ENCODE measurements around the gene MYF5.

Gene MYF5

DNA sequence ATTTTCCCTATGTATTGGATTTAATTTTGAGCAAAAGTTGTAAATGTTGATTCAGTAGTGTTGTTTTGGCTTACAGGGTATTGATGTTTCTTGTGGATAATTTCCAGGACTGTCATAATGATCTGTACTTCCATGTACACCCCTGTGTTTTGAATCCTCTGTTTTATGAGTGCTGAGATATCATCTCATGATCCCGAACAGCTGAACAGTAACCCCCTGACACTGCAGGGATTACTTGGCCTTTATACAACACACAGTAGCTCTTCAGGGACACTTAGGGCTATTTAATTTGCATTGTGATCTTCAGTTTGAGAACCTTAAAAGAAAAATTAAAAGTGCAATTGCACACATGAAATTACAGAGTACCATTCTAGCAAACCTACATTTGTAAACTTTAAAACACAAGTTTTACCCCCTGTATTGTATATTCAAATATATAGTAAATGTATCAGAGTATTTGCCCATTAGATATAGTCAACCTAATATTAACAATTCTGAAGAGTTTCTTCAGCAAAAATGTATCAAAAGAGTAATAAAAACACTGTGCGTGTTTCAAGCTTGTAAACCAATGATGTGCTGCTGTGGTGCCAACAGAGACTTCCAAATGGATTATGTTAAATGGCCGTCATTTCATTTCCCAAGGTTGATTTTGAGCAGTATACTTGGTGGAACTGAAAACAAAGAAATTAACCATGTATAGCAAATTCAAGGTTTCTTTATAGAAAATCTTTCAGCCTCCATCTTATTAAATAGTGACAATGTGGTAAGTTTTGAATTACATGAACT lies 37.2 kb upstream of the MYF5 start:
- Mint-ChIP-seq H3K36me3 (ENCODE audit: low read depth) (no peaks in the 10 kb centered on the region), H3K4me3 (no peak overlapping the region), H3K9me3 (no peaks in the 10 kb centered on the region), H3K27ac (peak overlapping the region; percentile 37 to 60 (median 59)), H3K4me1 (peaks cover 46% of the 10 kb centered on the region), H3K27me3 (ENCODE audit: low read depth) (no peaks in the 10 kb centered on the region)
- no peak for TF ChIP-seq CTCF (IDR thresholded peaks at IDR 0.05; ENCODE audit: unreplicated experiment in 3 of 3)

GRCh38 chr12:80681287-80681686 lies 35.4 kb upstream of the MYF5 start:
- H3K36me3 Mint-ChIP-seq (ENCODE audit: low read depth), result no peaks in the 10 kb centered on the region
- TF ChIP-seq CTCF (IDR thresholded peaks at IDR 0.05; ENCODE audit: unreplicated experiment in 3 of 3), result no peak
- peak overlapping the region in 1 of 3 experiments; percentile 33 for H3K27ac Mint-ChIP-seq
- H3K9me3 Mint-ChIP-seq, result peaks cover 3% of the 10 kb centered on the region
- H3K4me1 Mint-ChIP-seq, result peaks cover 39% of the 10 kb centered on the region
- H3K4me3 Mint-ChIP-seq, result no peak overlapping the region
- no peaks in the 10 kb centered on the region for H3K27me3 Mint-ChIP-seq (ENCODE audit: low read depth)

DNA sequence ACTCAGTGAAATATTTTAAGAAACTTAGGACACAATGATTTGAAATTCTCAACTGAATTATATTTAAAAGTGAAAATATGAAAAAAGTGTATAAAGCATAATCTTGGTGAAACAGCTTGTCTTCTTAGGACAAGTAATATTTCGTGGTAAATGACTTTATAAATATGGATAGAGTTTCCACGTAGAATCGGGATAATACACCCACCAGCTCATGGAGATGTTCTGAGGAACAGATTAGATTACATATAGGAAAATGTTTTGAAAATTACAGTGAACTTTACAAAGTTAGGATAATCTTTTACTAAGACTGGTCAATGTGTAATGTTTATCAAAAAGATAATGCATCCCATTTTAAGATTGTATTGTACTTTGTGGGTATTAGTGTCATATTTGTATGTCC lies 34.9 kb upstream of the MYF5 start:
- peak overlapping the region in 1 of 3 experiments; percentile 2 for H3K4me3 Mint-ChIP-seq
- no peaks in the 10 kb centered on the region for H3K36me3 Mint-ChIP-seq (ENCODE audit: low read depth)
- peaks cover 36% of the 10 kb centered on the region for H3K4me1 Mint-ChIP-seq
- peak overlapping the region in 1 of 3 experiments; percentile 33 for H3K27ac Mint-ChIP-seq
- no peak for TF ChIP-seq CTCF (IDR thresholded peaks at IDR 0.05; ENCODE audit: unreplicated experiment in 3 of 3)
- H3K9me3 Mint-ChIP-seq, result peaks cover 8% of the 10 kb centered on the region
- H3K27me3 Mint-ChIP-seq (ENCODE audit: low read depth), result no peaks in the 10 kb centered on the region

DNA sequence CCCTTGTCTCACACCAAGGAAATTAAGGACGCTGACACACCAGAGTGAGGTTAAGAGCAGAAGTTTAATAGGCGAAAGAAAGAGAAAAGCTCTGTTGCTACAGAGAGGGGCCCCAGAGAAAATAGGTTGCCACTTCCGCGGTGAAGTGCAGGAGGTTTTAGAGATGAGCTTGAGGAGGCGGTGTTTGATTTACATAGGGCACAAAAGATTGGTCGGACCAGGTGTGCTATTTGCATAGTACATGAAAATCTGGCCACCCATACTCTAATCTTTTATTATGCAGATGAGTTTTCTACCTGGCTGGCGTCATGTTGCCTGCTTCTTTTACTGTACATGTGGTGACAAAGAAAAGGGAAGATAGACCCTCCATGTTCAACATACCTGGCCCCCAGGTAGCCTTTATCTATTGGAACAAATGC lies 32.6 kb upstream of the MYF5 start:
- Mint-ChIP-seq H3K27ac (no peak overlapping the region), H3K36me3 (ENCODE audit: low read depth) (no peaks in the 10 kb centered on the region), H3K4me3 (no peak overlapping the region), H3K27me3 (ENCODE audit: low read depth) (no peaks in the 10 kb centered on the region), H3K9me3 (peaks cover 11% of the 10 kb centered on the region), H3K4me1 (peaks cover 20% of the 10 kb centered on the region)
- no peak for TF ChIP-seq CTCF (IDR thresholded peaks at IDR 0.05; ENCODE audit: unreplicated experiment in 3 of 3)

GRCh38 chr12:80690090-80690489 lies 26.6 kb upstream of the MYF5 start:
- TF ChIP-seq CTCF (IDR thresholded peaks at IDR 0.05; ENCODE audit: unreplicated experiment in 3 of 3), result no peak
- no peak overlapping the region for H3K27ac Mint-ChIP-seq
- no peaks in the 10 kb centered on the region for H3K27me3 Mint-ChIP-seq (ENCODE audit: low read depth)
- H3K4me3 Mint-ChIP-seq, result no peak overlapping the region
- no peaks in the 10 kb centered on the region for H3K36me3 Mint-ChIP-seq (ENCODE audit: low read depth)
- no peaks in the 10 kb centered on the region for H3K4me1 Mint-ChIP-seq
- H3K9me3 Mint-ChIP-seq, result peaks cover 11% of the 10 kb centered on the region

- Mint-ChIP-seq H3K27me3 (ENCODE audit: low read depth) (no peaks in the 10 kb centered on the region), H3K27ac (no peak overlapping the region), H3K9me3 (peaks cover 10% of the 10 kb centered on the region), H3K36me3 (ENCODE audit: low read depth) (no peaks in the 10 kb centered on the region), H3K4me1 (no peaks in the 10 kb centered on the region), H3K4me3 (no peak overlapping the region)
- TF ChIP-seq CTCF (IDR thresholded peaks at IDR 0.05; ENCODE audit: unreplicated experiment in 3 of 3), result no peak
These were observed 26.2 kb upstream of the MYF5 start for GRCh38 chr12:80690513-80690912.
